ENCODE measurements around the gene RING1.
"Not testable (repeated sequence)": the region's sequence is repeated elsewhere in the genome, so short reads cannot be mapped to it uniquely, and the experiment has no call there.

RING1 gene

GRCh38 chr6:33206027-33206863 lies 2.1 kb upstream of the RING1 start:
- DNase-seq (ENCODE audit: low read depth in 2 of 2), result no peak

- no peak for DNase-seq (ENCODE audit: low read depth in 2 of 2)
Observed at GRCh38 chr6:33206864-33207551, 1.3 kb upstream of the RING1 start.

- DNase-seq (ENCODE audit: low read depth in 2 of 2), result no peak
Observed at GRCh38 chr6:33207552-33208090, 679 bp upstream of the RING1 start.

- DNase-seq (ENCODE audit: low read depth in 2 of 2), result no peak
Observed at GRCh38 chr6:33209856-33210255, 1.6 kb downstream of the RING1 start.

- no peak for DNase-seq (ENCODE audit: low read depth in 2 of 2)
Observed at GRCh38 chr6:33211136-33211535, 2.8 kb downstream of the RING1 start.

GRCh38 chr6:33211666-33212422 lies 3.5 kb downstream of the RING1 start:
- no peak for DNase-seq (ENCODE audit: low read depth in 2 of 2)

GRCh38 chr6:33212857-33213165 lies 4.5 kb downstream of the RING1 start:
- no peak for DNase-seq (ENCODE audit: low read depth in 2 of 2)

GRCh38 chr6:33213166-33213988 lies 5.1 kb downstream of the RING1 start:
- DNase-seq (ENCODE audit: low read depth in 2 of 2), result no peak

GRCh38 chr6:33213989-33214335 lies 5.7 kb downstream of the RING1 start:
- DNase-seq (ENCODE audit: low read depth in 2 of 2), result no peak

GRCh38 chr6:33215271-33216116 lies 7.2 kb downstream of the RING1 start:
- no peak for DNase-seq (ENCODE audit: low read depth in 2 of 2)

- no peak for DNase-seq (ENCODE audit: low read depth in 2 of 2)
Observed at GRCh38 chr6:33216117-33216649, 7.9 kb downstream of the RING1 start.

- no peak for DNase-seq (ENCODE audit: low read depth in 2 of 2)
Observed at GRCh38 chr6:33217246-33217645, 8.9 kb downstream of the RING1 start.

- DNase-seq (ENCODE audit: low read depth in 2 of 2), result no peak
Observed at GRCh38 chr6:33217681-33218080, 9.4 kb downstream of the RING1 start.

- DNase-seq (ENCODE audit: low read depth in 2 of 2), result not testable (repeated sequence)
Observed at GRCh38 chr6:33226503-33227120, 18.3 kb downstream of the RING1 start.

- DNase-seq (ENCODE audit: low read depth in 2 of 2), result no peak
Observed at GRCh38 chr6:33235221-33235634, 26.9 kb downstream of the RING1 start.

- no peak for DNase-seq (ENCODE audit: low read depth in 2 of 2)
Observed at GRCh38 chr6:33236328-33236727, 28.0 kb downstream of the RING1 start.

- DNase-seq (ENCODE audit: low read depth in 2 of 2), result no peak
Observed at GRCh38 chr6:33236852-33237251, 28.6 kb downstream of the RING1 start.

- no peak for DNase-seq (ENCODE audit: low read depth in 2 of 2)
Observed at GRCh38 chr6:33237741-33238140, 29.4 kb downstream of the RING1 start.

- no peak for DNase-seq (ENCODE audit: low read depth in 2 of 2)
Observed at GRCh38 chr6:33241968-33242367, 33.7 kb downstream of the RING1 start.

GRCh38 chr6:33243476-33243875 lies 35.2 kb downstream of the RING1 start:
- no peak for DNase-seq (ENCODE audit: low read depth in 2 of 2)
